Cerebellar cortex (tissue), 1 donor: ENCODE results near the gene FIBCD1.

Experiments used
- DNase-seq: peaks from one replicate; pipeline ENCODE4 v3.0.0-alpha.2; 2015; ENCODE audit warnings: low spot score

FIBCD1 gene

DNA sequence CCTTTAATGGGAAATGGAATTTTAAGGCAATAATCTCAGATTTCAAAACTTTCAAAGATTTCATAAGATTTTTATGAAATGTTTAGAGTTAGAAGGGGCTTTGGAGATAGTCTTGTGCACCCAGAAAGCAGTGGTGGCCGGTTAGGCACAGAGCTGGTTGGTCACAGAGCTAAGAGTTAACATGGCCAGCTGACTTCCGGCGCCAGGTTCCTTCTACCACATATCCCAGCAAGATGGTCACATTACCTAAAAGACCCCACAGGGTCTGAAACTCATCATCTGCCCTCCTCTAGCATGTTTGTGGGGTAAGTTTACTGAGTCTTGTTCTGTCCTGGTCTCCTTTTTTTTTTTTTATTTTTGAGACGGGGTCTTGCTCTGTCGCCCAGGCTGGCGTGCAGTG is 61.7 kb downstream of the FIBCD1 start:
- no peak for DNase-seq

DNA sequence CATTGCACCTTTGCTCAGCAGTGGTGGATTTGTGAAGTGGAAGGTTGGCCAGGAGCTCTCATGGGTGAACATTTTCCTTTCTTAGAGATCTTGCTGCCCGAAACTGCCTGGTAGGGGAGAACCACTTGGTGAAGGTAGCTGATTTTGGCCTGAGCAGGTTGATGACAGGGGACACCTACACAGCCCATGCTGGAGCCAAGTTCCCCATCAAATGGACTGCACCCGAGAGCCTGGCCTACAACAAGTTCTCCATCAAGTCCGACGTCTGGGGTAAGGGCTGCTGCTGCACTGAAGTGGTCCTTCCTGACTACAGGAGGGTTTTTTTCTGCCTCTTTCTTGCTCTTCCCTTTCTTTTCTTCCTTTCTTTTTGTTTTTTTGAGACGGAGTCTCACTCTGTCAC is 64.3 kb downstream of the FIBCD1 start:
- no peak for DNase-seq

DNA sequence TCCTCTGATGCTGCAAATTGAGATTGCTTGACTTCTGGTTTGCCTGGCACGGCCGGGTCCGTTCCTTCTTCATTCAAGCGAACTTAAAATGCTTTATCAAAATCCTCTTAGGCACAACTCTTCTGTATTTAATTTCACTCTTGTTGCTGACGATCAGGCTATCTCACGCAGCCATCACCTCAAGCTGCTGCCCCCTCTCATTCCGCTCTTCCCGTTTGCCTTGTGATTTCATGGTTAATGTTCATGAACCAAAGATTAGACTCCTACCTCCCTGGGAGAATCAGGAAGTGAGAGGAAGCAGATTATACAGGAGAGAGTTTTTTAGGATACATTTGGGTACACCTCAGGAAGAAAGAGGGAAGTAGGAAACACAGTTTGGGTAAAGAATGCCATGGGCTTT is 65.1 kb downstream of the FIBCD1 start:
- DNase-seq: no peak

DNA sequence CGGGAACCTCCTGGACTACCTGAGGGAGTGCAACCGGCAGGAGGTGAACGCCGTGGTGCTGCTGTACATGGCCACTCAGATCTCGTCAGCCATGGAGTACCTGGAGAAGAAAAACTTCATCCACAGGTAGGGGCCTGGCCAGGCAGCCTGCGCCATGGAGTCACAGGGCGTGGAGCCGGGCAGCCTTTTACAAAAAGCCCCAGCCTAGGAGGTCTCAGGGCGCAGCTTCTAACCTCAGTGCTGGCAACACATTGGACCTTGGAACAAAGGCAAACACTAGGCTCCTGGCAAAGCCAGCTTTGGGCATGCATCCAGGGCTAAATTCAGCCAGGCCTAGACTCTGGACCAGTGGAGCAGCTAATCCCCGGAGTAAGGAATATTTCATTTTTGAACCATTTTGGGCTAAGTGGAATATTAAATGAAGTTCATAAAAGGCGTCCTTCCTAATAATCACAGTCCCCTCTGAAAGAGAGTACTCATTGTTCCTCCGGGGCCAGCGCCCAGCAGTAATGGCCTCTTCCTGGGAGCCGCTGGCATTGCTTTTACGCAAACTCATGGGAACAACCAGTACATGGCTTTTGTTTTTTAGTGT is 66.0 kb downstream of the FIBCD1 start:
- DNase-seq: peak; percentile 85

DNA sequence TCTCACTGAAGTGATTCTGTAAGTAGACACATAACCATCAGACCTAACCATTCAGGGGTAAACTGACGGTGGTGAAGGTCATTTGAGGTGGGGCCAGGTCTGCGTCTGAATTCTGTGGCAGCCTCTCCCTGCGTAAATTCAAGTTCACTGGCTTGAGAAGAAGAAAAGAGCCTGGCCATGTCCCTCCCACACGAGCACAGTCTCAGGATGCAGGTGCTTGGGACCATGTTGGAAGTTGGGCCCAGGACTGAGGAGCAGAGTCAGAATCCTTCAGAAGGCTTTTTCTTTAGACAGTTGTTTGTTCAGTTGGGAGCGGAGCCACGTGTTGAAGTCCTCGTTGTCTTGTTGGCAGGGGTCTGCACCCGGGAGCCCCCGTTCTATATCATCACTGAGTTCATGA is 66.5 kb downstream of the FIBCD1 start:
- DNase-seq: no peak

DNA sequence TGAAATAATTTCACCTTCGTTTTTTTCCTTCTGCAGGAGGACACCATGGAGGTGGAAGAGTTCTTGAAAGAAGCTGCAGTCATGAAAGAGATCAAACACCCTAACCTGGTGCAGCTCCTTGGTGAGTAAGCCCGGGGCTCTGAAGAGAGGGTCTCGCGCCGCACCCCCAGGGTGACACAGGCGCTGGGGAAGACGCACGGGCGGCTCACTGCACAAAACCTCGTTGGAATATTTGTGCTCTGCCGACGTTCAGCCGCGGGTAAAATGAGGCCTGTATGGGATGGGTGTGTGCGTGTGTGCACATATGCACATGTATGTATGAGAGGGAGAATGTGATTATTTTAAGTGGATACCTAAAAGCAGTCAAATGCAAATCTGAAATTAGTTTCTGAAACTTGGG is 67.0 kb downstream of the FIBCD1 start:
- no peak for DNase-seq

DNA sequence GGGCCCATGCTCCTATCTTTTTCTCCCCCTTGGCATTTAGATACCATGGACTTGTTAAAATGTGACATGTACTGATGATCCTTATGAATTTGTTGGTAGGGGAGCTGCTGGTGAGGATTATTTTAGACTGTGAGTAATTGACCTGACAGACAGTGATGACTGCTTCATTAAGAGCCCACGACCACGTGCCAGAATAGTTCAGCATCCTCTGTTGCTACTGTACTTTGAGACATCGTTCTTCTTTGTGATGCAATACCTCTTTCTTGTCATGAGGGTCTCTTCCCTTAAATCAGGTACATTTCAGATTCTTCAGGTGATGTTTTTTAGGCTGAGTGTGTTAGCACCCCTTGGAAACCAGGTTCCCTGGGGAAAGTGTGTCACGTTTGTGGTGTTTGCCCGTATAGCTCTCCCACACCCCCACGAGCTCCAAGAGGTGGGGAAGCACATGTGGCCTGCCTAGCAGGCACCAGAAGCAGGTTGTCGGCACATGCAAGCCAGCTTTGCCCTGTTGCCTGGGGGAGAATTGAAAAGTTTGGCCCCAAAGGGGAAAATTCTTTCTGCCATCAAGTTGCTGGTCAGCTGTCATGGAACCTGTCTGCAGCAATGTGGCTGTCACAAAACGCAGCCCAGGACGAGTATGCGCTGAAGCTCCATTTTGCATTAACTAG is 67.5 kb downstream of the FIBCD1 start:
- DNase-seq: no peak

DNA sequence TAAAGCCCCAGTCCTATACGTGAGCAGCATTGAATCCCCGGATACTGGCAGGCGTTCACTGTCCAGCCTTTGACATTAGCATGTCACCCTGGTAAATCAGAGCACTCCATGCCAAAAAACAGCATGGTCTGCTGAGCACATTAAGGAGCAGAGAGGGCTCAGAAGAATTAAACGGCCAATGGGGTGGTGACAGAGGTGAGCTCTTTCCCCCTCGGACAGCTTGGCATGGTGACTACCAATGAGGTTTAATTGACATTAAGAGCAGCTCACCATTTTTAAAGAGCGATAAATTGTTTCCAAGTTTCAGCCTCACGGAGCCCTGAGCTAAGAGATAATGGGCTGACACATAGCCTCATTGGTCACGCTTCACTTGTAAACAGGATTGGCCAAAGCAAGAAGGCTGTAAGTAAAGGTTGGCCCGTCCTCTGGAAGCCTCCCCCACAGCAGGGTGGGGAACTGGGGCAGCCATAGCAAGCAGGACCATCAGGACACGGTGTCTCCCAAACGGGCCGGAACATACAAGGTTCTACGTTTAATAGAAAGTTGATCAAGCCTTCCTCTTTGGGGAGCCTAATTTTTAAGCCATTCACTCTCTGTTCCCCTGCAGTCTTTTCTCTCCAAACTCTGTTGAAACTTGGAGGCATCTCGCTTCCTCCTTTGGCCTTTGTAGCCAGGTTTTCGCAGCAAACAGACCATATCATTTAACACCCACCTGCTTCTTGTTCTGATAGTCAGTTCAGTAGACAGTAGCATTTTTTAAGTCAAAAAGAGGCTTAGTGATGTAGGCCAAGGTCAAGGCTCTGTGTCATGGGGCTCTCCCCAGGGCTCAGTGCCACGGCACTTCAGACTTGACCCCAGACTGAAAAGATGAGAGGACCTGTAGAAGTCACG is 68.3 kb downstream of the FIBCD1 start:
- peak; percentile 57 for DNase-seq

DNA sequence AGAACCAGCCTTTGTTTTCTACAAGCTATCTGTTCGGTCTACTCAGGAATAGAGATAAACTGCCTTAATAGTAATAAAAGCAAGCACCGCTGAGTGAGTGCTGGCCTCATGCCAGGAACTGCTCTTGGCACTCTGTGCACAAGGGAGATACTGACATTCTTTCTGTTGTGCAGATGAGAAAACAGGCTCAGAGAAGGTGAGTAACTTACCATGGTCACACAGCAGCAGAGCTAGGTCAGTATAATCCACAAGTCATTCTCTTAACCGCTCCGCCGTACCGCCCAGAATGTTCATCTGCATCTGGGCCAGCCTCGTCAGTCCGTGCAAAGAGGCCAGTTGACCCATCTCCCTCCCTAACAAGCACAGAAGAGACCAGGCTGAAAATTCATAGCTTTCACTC is 69.8 kb downstream of the FIBCD1 start:
- no peak for DNase-seq

DNA sequence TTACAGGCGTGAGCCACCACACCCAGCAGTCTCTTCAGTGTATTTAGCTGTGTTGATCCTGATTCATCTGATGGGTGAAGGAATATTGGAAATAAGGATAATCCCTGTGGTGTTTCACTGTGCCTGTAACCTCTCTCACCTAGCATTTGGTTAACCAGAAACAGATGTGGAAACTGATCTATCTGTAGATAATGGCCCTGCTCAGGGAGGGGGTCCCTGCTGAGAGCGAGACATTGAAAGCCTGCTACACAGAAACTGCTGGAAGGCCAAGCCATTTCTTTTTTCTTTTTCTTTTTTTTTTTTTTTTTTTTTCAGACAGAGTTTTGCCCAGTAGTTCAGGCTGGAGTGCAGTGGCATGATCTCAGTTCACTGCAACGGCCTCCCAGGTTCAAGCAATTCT is 70.8 kb downstream of the FIBCD1 start:
- DNase-seq: no peak

DNA sequence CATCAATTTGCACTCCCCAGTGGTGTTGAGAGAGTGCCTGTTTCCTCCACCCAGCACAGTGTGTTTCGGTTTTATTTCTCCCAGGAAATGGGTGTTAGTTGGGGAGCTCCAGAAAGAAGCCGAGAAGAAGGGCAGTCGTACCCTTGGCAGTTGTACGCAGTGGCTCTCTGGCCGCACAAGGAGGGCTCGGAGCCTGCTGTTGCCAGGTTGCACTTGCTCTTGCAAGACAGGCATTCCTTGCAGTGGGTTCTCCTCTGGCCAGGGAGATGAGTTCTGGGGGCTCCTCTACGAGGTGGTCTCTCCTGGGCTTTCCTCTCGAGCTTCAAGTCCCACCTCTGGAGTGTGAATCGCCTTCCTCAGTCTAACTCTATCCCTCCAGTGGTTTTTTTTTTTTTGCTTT is 71.5 kb downstream of the FIBCD1 start:
- no peak for DNase-seq

DNA sequence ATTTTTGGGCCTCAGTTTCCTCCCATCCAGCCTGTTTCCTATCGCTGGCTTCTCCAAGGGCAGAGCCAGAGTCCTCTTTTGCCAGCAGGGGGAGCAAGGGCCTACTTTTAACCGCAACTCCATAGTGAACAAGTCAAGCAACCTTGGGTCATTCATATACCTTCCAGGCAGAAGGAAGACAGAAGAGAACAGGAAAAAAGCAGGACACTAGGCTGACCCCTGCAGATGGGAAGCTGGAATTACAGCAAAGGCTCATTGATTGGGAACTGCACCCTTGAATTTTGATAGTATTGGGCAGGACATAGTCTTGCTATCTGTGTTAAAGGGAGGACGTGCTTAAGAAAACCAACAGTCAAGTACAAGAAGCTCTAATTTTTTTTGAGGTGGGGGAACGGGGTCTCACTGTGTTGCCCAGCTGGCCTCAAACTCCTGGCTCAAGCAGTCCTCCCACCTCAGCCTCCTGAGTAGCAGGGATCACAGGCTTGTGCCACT is 72.5 kb downstream of the FIBCD1 start:
- peak; percentile 91 for DNase-seq

DNA sequence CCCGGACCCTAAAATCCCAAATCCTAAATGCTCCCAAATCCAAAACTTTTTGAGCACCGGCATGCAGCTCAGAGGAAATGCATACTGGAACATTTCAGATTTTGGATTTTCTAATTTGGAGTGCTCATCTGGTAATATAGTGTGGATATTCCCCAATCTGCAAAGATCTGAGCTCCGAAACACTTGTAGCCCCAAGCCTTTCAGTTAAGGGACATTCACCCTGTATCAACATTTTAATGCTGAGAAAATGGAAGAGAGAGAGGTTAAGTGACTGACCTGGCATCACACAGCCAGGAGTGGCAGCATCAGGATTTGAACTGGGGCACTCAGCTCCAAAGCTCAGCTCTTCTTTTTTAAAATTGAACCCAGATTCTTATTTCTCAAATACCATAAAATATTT is 73.1 kb downstream of the FIBCD1 start:
- no peak for DNase-seq

DNA sequence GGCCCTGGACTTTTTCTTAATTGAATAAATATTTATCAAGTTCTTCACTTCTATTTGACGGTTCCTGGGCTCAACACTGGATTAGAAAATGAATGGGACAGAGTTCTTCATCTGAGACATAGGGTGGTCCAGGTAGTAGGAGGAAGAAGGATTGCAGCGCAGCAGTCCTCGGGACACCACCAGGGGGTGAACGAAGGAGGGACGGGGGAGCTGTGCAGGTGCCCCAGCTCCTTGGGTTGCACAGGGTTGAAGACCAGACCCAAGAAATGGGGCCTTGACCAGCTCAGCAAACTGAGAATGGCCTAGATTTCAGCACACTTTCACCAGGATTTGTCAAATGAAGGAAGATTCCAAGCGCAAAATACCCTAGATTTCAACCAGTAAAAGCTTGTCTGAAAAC is 74.5 kb downstream of the FIBCD1 start:
- no peak for DNase-seq

DNA sequence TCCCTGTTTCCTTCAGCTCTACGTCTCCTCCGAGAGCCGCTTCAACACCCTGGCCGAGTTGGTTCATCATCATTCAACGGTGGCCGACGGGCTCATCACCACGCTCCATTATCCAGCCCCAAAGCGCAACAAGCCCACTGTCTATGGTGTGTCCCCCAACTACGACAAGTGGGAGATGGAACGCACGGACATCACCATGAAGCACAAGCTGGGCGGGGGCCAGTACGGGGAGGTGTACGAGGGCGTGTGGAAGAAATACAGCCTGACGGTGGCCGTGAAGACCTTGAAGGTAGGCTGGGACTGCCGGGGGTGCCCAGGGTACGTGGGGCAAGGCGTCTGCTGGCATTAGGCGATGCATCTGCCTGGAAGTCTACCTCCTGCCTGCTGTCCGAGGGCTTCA is 76.3 kb downstream of the FIBCD1 start:
- DNase-seq: no peak

DNA sequence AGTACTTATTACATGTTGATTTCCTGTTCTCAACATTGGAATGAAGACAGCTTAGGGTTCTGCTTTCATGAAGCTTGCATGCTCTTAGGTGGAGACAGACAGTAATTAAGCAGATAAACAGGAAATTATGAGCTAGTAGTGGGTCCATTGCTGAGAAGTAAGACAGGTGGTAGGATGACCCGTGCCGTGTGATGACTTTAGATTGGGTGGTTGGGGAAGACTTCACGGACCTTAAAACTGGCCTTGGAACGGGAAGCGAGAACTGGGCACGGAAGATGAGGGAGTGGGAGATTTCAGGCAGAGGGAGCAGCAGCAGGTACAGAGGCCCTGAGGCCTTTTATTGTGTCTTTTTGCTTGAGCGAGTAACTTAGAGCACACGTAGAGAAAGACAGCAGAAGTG is 76.8 kb downstream of the FIBCD1 start:
- no peak for DNase-seq

DNA sequence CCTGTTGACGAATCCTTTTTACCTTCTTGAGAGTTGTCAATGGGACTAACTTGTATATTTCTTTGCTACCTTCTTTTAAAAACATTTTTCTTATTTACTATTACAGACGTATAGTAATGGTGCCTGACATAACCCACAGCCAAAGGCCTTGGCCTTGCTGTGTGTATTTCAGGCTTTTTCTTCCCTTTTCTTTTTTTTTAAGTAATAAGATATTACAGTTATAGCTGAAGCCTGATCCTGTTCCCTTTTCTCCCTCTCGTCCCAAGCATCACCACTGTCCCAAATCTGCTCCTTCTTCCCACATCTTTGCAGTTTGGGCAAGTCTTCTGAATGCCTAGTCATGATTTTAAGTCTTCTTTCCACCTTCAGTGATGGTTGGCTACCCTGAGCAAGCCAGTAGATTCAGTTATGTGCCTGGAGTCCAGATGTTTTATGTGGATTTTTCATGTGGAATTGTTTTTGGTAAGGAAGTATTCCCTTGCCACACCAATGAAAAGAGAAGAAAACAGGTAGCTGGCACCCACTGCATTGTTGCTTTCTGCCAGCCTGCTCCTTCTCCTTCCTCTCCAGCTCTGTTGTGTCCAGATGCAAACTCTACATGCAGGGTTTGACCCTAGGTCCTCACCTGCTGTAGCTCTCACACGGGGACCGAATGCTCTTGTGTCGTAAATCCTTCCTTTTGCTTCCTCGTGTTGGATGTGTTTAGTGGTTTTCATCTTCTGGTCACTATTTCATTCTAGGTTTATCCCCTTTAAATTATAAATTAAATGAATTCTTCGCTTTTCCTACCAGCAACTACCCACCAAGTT is 77.5 kb downstream of the FIBCD1 start:
- DNase-seq: no peak

DNA sequence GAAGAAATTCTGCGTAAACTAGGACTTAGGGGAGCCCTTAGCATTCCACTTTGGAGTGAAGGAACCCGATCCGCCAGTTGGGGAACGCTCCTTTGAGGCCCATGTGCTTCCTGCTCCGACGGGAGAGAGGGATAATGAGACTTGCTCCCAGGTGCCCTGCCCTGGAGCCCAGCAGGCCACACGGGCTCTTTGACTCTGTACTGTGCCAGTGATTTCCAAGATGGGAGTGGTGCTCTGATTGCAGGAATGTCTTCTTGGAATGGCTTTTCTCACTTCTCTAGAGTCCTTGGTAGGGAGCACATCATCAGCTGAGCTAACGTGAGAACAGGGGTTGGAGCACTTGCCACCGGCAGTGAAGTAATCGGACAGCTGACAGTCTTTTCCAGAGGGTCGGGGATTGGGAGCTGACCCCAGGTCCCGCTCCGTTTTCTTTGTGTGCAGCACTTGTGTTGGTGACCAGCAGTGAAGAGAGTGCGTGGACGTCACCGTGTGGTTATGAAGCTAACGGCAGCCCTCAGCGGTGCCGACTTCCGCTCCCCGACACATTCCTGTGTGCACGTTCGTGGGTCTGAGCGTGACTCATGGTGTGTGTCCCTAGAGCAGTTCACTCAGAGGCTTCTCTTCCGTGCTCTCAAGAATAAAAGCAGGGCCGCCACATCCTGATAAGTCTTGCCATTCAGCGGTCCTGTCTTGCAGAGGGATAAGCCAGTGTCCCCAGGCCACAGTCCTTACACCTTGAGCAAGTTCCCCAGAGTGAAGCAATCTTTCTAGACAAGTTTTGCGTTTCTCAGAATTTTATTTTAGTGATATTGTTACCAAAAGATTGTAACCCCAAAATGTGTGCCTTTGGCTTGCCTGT is 78.4 kb downstream of the FIBCD1 start:
- no peak for DNase-seq

DNA sequence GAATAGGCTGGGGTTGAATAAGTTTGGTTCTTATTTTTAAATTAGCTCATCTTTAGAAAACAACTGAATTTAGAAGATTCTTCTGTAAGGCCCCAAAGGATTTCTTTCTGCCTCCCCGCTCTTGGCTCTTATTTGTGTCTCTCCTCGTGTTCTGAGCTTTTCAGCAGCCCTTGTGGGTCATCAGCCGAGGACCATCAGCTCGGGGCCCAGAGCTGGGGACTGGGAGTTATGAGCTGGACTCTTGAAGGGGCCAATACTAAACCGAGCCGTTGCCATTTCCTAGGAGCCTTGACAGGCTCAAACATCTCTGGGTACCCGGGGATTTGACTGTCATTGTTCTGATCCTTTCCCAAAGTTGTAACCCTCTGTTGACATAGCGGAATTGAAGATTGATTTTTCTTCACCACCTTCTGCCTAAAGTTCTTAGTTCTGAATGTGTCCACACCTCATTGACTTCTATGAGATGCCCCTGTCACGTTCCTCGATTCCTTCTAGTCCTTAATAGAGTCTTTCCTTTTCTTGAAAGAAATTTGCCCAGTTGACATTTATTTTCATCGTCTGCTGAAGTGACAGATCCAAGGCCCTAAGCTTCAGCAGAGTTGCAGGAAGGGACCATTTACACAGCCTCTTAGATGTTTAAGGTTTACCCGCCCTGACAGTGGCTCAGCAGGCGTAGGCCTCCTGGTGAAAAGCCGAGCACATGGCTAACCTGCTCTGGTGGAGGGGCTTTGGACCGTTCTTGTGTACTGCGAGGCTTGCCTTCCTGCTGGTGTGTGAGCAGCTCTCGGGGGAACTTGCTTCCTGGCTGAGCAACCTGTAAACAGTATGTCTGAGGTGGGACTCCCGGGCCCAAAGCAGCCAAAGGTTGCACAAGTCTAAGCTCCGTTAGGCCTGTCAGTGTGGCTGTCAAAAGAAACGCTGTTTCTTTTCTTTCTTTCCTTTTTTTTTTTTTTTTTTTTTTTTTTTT is 80.0 kb downstream of the FIBCD1 start:
- no peak for DNase-seq
